Measurements from ENCODE around the gene PPIL1.

Gene PPIL1

DNA sequence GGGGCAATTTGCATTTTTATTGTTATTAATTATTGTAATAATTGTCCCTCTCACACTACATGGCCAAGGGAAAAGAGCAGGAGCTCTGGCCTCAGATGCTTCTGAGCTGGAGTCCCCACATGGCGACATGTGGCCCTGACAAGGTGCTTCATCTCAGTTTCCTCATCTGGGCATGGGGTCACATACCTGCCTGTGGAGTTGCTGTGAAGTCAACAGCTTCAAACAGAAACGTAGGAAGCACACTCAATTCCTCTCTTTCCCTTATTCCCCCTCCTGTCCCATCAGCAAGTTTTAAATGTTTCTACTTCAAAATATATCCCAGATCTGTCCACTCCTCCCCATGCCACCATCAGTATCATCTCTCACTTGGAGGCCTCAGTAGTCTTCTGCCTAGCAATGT, 44.0 kb downstream of the PPIL1 start:
- Histone ChIP-seq H3K9me3 (ENCODE audit: control insufficient read depth, insufficient read depth, low read depth, low read length) (peaks cover 4% of the 10 kb centered on the region; the same call in 1 of the 2 replicates), H3K4me3 (ENCODE audit: low read depth, low read length) (no peak overlapping the region), H3K36me3 (ENCODE audit: control insufficient read depth, insufficient read depth, low read length) (no peaks in the 10 kb centered on the region), H3K9ac (ENCODE audit: low read length) (no peak overlapping the region), H3K27me3 (ENCODE audit: control insufficient read depth, insufficient read depth, low read length) (peaks cover 8% of the 10 kb centered on the region; the same call in 1 of the 2 replicates), H3K4me1 (ENCODE audit: control insufficient read depth, insufficient read depth, low read length) (peaks cover 14% of the 10 kb centered on the region), H3K27ac (ENCODE audit: low read depth, low read length) (no peak overlapping the region)

DNA sequence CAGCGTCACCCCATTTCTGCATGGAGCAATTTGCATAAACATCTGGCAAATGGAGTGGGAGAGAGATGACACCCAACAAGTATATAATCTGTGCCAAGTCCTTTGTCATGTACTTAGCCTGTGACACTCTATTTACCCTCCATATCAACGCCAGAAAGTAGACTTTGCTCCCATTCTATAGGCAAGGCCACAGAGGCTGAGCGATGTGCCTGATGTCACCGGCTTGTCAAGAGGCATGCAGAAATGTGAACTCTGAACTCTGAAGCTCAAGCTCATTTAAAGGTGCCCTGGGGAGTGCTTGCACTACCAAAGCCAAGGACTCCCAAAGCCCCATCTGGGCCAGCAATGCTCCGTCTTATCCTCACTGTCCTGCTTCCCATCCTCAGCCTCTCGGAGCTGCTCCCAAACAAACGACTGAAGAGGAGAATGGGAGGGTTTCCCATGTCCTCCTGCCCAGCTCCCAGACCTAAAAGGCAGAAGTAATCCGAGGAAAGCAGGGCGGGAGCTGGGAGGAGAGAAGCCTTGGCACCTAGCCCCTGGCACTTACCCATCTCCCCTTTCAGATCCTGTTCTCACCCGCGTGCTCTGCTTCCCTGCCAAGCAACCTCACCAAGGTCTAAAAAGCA, 44.6 kb downstream of the PPIL1 start:
- Histone ChIP-seq H3K27ac (ENCODE audit: low read depth, low read length) (no peak overlapping the region), H3K4me1 (ENCODE audit: control insufficient read depth, insufficient read depth, low read length) (peaks cover 11% of the 10 kb centered on the region), H3K9ac (ENCODE audit: low read length) (no peak overlapping the region), H3K4me3 (ENCODE audit: low read depth, low read length) (no peak overlapping the region), H3K27me3 (ENCODE audit: control insufficient read depth, insufficient read depth, low read length) (peaks cover 3% of the 10 kb centered on the region; the same call in 1 of the 2 replicates), H3K36me3 (ENCODE audit: control insufficient read depth, insufficient read depth, low read length) (no peaks in the 10 kb centered on the region), H3K9me3 (ENCODE audit: control insufficient read depth, insufficient read depth, low read depth, low read length) (peaks cover 4% of the 10 kb centered on the region; the same call in 1 of the 2 replicates)

DNA sequence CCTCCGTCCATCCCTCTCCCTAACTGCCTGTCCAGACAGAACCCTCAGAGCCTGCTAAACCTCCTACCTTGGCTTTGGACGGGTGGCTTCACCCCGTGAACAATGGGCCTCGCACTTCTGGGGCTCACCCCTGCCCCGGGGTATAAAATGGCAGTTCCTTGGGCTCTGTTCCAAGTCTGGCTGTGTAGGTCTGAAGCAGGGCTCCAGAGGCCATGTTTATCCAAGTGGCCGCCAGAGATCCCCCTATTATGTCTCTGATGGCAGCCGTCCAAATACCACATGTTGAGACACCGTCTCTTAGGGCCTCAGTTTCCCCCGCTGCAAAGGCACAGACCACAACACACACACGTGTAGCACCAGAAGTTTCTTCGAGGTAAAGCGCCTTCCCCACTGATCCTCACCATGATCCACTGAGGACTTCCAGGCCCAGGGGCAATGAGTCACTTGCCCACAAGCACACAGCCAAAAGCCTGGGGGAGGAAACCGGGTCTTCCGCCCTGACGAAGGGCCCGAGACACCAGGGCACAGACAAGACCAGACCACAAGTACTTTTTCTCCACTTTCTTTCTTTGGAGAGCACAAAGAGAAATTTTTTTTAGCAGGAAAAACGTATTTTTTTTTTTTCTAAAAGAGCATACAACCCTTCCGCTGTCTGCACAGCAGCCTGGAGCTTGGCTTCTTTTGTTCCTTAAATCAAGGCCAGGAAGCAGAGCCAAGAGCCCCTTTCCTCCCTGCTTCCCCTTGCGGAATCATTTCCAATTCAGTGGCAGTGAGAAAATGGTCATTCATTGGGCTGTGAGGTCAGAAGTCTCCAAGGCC, 47.1 kb downstream of the PPIL1 start:
- Histone ChIP-seq H3K27me3 (ENCODE audit: control insufficient read depth, insufficient read depth, low read length) (no peaks in the 10 kb centered on the region), H3K27ac (ENCODE audit: low read depth, low read length) (no peak overlapping the region), H3K4me1 (ENCODE audit: control insufficient read depth, insufficient read depth, low read length) (peaks cover 8% of the 10 kb centered on the region; the same call in 1 of the 2 replicates), H3K9me3 (ENCODE audit: control insufficient read depth, insufficient read depth, low read depth, low read length) (no peaks in the 10 kb centered on the region), H3K4me3 (ENCODE audit: low read depth, low read length) (no peak overlapping the region), H3K9ac (ENCODE audit: low read length) (no peak overlapping the region), H3K36me3 (ENCODE audit: control insufficient read depth, insufficient read depth, low read length) (no peaks in the 10 kb centered on the region)

DNA sequence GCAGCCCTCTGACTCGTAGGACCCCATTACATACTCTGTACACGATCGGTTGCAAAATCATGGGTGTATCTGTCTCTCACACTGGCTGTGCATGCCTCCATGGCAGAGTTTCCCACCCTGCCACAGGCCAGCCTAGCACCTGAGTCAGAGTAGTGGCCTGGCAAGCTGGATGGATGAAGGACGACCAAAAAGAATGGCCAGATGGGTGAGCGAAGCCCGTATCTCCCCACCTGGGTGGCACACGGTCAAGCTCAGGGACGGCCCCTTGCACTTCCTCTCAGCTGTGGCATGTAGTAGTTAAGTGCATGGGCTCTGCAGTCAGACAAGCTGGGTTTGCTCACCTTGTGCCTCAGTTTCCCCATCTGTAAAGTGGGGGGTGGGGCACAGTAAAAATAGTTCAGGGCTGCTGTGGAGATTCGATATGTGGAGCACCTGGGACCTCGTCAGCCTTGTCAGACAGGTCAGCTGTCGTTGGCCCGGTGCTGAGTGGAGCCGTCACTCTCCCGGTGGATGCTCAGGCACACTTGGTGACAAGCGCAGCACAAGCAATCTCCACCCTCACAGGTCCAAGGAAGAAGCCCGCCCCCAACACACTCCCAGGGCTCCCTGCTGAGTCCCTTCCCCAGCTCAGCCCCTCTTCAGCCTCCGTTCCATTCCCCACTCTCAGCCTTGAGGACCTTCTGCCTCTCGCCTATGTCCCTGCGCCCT, 47.9 kb downstream of the PPIL1 start:
- H3K9ac ChIP-seq (ENCODE audit: low read length): no peak overlapping the region
- H3K4me1 ChIP-seq (ENCODE audit: control insufficient read depth, insufficient read depth, low read length): peaks cover 9% of the 10 kb centered on the region; the same call in 1 of the 2 replicates
- H3K4me3 ChIP-seq (ENCODE audit: low read depth, low read length): no peak overlapping the region
- H3K36me3 ChIP-seq (ENCODE audit: control insufficient read depth, insufficient read depth, low read length): no peaks in the 10 kb centered on the region
- H3K27ac ChIP-seq (ENCODE audit: low read depth, low read length): no peak overlapping the region
- H3K9me3 ChIP-seq (ENCODE audit: control insufficient read depth, insufficient read depth, low read depth, low read length): no peaks in the 10 kb centered on the region
- no peaks in the 10 kb centered on the region for H3K27me3 ChIP-seq (ENCODE audit: control insufficient read depth, insufficient read depth, low read length)

DNA sequence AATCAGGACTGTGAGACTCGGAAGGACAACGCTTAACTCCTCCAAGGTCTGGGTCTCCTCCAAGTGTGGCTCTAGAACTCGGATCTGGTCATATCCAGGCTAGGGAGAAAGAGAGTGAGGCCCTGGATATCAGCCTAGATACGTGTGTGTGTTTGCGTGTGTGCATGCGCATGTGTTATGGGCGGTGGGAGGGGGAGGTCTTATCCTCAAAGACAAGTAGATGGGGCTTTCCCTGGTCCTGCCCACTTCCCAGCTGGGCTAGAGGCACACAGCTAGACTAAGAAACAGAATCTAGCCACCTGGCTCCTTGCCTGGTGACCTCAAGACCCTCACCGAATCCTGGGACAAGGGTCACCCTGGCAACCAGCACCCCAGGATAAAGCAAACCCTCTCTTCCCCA, 48.6 kb downstream of the PPIL1 start:
- Histone ChIP-seq H3K9ac (ENCODE audit: low read length) (no peak overlapping the region), H3K27ac (ENCODE audit: low read depth, low read length) (no peak overlapping the region), H3K36me3 (ENCODE audit: control insufficient read depth, insufficient read depth, low read length) (no peaks in the 10 kb centered on the region), H3K4me1 (ENCODE audit: control insufficient read depth, insufficient read depth, low read length) (peaks cover 16% of the 10 kb centered on the region), H3K4me3 (ENCODE audit: low read depth, low read length) (no peak overlapping the region), H3K27me3 (ENCODE audit: control insufficient read depth, insufficient read depth, low read length) (no peaks in the 10 kb centered on the region), H3K9me3 (ENCODE audit: control insufficient read depth, insufficient read depth, low read depth, low read length) (no peaks in the 10 kb centered on the region)

GRCh38 chr6:36825452-36825851, 49.2 kb downstream of the PPIL1 start:
- Histone ChIP-seq H3K4me1 (ENCODE audit: control insufficient read depth, insufficient read depth, low read length) (peaks cover 18% of the 10 kb centered on the region), H3K27ac (ENCODE audit: low read depth, low read length) (no peak overlapping the region), H3K9me3 (ENCODE audit: control insufficient read depth, insufficient read depth, low read depth, low read length) (no peaks in the 10 kb centered on the region), H3K4me3 (ENCODE audit: low read depth, low read length) (no peak overlapping the region), H3K27me3 (ENCODE audit: control insufficient read depth, insufficient read depth, low read length) (no peaks in the 10 kb centered on the region), H3K36me3 (ENCODE audit: control insufficient read depth, insufficient read depth, low read length) (no peaks in the 10 kb centered on the region), H3K9ac (ENCODE audit: low read length) (no peak overlapping the region)

- no peaks in the 10 kb centered on the region for H3K36me3 ChIP-seq (ENCODE audit: control insufficient read depth, insufficient read depth, low read length)
- H3K27me3 ChIP-seq (ENCODE audit: control insufficient read depth, insufficient read depth, low read length): no peaks in the 10 kb centered on the region
- H3K4me1 ChIP-seq (ENCODE audit: control insufficient read depth, insufficient read depth, low read length): peaks cover 13% of the 10 kb centered on the region
- no peak overlapping the region for H3K9ac ChIP-seq (ENCODE audit: low read length)
- H3K4me3 ChIP-seq (ENCODE audit: low read depth, low read length): no peak overlapping the region
- no peak overlapping the region for H3K27ac ChIP-seq (ENCODE audit: low read depth, low read length)
- H3K9me3 ChIP-seq (ENCODE audit: control insufficient read depth, insufficient read depth, low read depth, low read length): no peaks in the 10 kb centered on the region
Measured at GRCh38 chr6:36824253-36824652, 50.4 kb downstream of the PPIL1 start.

DNA sequence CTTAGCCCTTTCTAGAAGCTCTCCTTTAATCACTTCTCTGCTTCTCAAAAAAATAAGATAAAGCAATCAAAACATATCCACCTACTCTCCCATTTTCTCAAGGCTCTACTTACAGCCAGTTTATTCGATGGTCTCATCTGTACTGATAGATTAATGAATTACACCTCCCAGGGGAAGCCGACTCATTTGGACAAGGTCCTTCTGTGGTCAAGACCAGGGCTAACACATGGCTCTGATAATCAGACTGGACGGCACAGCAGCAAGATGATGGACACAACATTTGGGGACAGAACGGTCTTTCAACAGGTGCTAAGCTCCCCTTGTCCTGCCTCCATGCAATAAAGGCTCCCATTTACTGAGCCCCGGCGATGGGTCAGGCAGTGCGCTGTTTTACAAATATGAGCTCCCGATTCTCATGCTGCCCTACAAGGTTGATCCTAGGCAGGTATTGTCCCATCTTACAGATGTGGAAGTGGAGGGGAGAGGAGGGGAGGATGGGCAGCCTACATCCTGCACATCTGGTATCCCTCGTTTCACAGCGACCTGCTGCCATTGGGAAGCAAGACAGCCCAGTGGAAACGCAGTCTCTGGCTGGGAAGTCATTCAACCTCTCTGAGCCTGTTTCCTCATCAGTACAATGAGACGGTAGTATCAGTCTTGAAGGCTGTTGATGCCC, 51.0 kb downstream of the PPIL1 start:
- no peaks in the 10 kb centered on the region for H3K9me3 ChIP-seq (ENCODE audit: control insufficient read depth, insufficient read depth, low read depth, low read length)
- no peaks in the 10 kb centered on the region for H3K27me3 ChIP-seq (ENCODE audit: control insufficient read depth, insufficient read depth, low read length)
- H3K27ac ChIP-seq (ENCODE audit: low read depth, low read length): no peak overlapping the region
- no peak overlapping the region for H3K4me3 ChIP-seq (ENCODE audit: low read depth, low read length)
- no peaks in the 10 kb centered on the region for H3K36me3 ChIP-seq (ENCODE audit: control insufficient read depth, insufficient read depth, low read length)
- H3K4me1 ChIP-seq (ENCODE audit: control insufficient read depth, insufficient read depth, low read length): peaks cover 13% of the 10 kb centered on the region
- no peak overlapping the region for H3K9ac ChIP-seq (ENCODE audit: low read length)

- Histone ChIP-seq H3K4me1 (ENCODE audit: control insufficient read depth, insufficient read depth, low read length) (peaks cover 18% of the 10 kb centered on the region), H3K9ac (ENCODE audit: low read length) (no peak overlapping the region), H3K9me3 (ENCODE audit: control insufficient read depth, insufficient read depth, low read depth, low read length) (no peaks in the 10 kb centered on the region), H3K36me3 (ENCODE audit: control insufficient read depth, insufficient read depth, low read length) (no peaks in the 10 kb centered on the region), H3K27ac (ENCODE audit: low read depth, low read length) (no peak overlapping the region), H3K27me3 (ENCODE audit: control insufficient read depth, insufficient read depth, low read length) (no peaks in the 10 kb centered on the region), H3K4me3 (ENCODE audit: low read depth, low read length) (no peak overlapping the region)
Measured at GRCh38 chr6:36822506-36823269, 51.9 kb downstream of the PPIL1 start.

- Histone ChIP-seq H3K4me1 (ENCODE audit: control insufficient read depth, insufficient read depth, low read length) (peaks cover 18% of the 10 kb centered on the region), H3K9me3 (ENCODE audit: control insufficient read depth, insufficient read depth, low read depth, low read length) (no peaks in the 10 kb centered on the region), H3K36me3 (ENCODE audit: control insufficient read depth, insufficient read depth, low read length) (no peaks in the 10 kb centered on the region), H3K27me3 (ENCODE audit: control insufficient read depth, insufficient read depth, low read length) (no peaks in the 10 kb centered on the region), H3K4me3 (ENCODE audit: low read depth, low read length) (no peak overlapping the region), H3K9ac (ENCODE audit: low read length) (no peak overlapping the region), H3K27ac (ENCODE audit: low read depth, low read length) (no peak overlapping the region)
Measured at GRCh38 chr6:36821581-36822335, 52.8 kb downstream of the PPIL1 start.

Data from HUES6 (cell line).